Colonic mucosa (tissue), 4 donors: ENCODE measurements around the gene WARS2. TPM values are rescaled to one million over a fixed set of nuclear protein-coding genes. Genes with fewer than 3 reads are reported as not detected.

ENCODE experiments used
- DNase-seq: peaks from one replicate; pipeline ENCODE4 v3.0.0-alpha.2; 2020
- H3K27ac ChIP-seq: fragments of 200-600 bp; one replicate; pipeline ENCODE4 v1.8.0; 2021
- H3K27me3 ChIP-seq: fragments of 200-600 bp; one replicate; pipeline ENCODE4 v1.8.0; 2021
- H3K36me3 ChIP-seq: fragments of 200-600 bp; one replicate; pipeline ENCODE4 v1.8.0; 2021
- H3K4me1 ChIP-seq: fragments of 200-600 bp; one replicate; pipeline ENCODE4 v1.8.0; 2021; ENCODE audit warnings: mild to moderate bottlenecking
- H3K4me3 ChIP-seq: fragments of 200-600 bp; one replicate; pipeline ENCODE4 v1.8.0; 2021
- H3K9ac ChIP-seq, 2 donors: one replicate each; pipeline ENCODE4 v1.7.0; 2013; ENCODE audit warnings: control low read depth in 2 of 2, low read depth in 2 of 2, low read length in 2 of 2
- H3K9me3 ChIP-seq: fragments of 200-600 bp; one replicate; pipeline ENCODE4 v1.8.0; 2021
- intact Hi-C: fragments of 100-400 bp; cut with DNase I; formaldehyde crosslinking; loops from one replicate; pipeline ENCODE4 v1.14.1; 2022
- total RNA-seq, 2 donors: library from RNA; stranded (reverse); fragmentation: NEBNext Ultra II Directional in 1 of 2; extraction: Animal tissue kit (Norgen Biotek cat#: 25700) in 1 of 2; gene quantifications; one replicate each; pipeline ENCODE4 v1.2.1, GENCODE V29; 2021
- TF ChIP-seq, protein P1 (sequence below): fragments of 200-600 bp; IDR thresholded peaks from one replicate; pipeline ENCODE4 v1.8.0; 2022; ENCODE audit warnings: antibody characterized with exemption, mild to moderate bottlenecking
- donor health status: healthy.
- donor health status: DM: no; HTN: no; CAD: no.
- donor health status: DM: no; HTN: no; CAD: no.

WARS2 gene
- total RNA-seq, 2 donors from 2014 or later, result 18.1 to 18.2 TPM

- Histone ChIP-seq H3K9ac (no peak overlapping the region), H3K36me3 (no peaks in the 10 kb centered on the region), H3K4me1 (no peaks in the 10 kb centered on the region), H3K4me3 (no peak overlapping the region), H3K27ac (no peak overlapping the region), H3K9me3 (no peaks in the 10 kb centered on the region), H3K27me3 (no peaks in the 10 kb centered on the region)
- intact Hi-C loops, result no loop called here
- TF ChIP-seq, protein P1, sequence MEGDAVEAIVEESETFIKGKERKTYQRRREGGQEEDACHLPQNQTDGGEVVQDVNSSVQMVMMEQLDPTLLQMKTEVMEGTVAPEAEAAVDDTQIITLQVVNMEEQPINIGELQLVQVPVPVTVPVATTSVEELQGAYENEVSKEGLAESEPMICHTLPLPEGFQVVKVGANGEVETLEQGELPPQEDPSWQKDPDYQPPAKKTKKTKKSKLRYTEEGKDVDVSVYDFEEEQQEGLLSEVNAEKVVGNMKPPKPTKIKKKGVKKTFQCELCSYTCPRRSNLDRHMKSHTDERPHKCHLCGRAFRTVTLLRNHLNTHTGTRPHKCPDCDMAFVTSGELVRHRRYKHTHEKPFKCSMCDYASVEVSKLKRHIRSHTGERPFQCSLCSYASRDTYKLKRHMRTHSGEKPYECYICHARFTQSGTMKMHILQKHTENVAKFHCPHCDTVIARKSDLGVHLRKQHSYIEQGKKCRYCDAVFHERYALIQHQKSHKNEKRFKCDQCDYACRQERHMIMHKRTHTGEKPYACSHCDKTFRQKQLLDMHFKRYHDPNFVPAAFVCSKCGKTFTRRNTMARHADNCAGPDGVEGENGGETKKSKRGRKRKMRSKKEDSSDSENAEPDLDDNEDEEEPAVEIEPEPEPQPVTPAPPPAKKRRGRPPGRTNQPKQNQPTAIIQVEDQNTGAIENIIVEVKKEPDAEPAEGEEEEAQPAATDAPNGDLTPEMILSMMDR, result no peak
- DNase-seq, result no peak
Observed at GRCh38 chr1:119053917-119054316, 86.5 kb downstream of the WARS2 start.

- Histone ChIP-seq H3K27me3 (no peaks in the 10 kb centered on the region), H3K36me3 (no peaks in the 10 kb centered on the region), H3K4me3 (no peak overlapping the region), H3K9me3 (no peaks in the 10 kb centered on the region), H3K9ac (no peak overlapping the region), H3K4me1 (no peaks in the 10 kb centered on the region), H3K27ac (no peak overlapping the region)
- TF ChIP-seq, protein P1, result no peak
- DNase-seq, result no peak
- intact Hi-C loops, result no loop called here
Observed at GRCh38 chr1:119052267-119052666, 88.2 kb downstream of the WARS2 start.

DNA sequence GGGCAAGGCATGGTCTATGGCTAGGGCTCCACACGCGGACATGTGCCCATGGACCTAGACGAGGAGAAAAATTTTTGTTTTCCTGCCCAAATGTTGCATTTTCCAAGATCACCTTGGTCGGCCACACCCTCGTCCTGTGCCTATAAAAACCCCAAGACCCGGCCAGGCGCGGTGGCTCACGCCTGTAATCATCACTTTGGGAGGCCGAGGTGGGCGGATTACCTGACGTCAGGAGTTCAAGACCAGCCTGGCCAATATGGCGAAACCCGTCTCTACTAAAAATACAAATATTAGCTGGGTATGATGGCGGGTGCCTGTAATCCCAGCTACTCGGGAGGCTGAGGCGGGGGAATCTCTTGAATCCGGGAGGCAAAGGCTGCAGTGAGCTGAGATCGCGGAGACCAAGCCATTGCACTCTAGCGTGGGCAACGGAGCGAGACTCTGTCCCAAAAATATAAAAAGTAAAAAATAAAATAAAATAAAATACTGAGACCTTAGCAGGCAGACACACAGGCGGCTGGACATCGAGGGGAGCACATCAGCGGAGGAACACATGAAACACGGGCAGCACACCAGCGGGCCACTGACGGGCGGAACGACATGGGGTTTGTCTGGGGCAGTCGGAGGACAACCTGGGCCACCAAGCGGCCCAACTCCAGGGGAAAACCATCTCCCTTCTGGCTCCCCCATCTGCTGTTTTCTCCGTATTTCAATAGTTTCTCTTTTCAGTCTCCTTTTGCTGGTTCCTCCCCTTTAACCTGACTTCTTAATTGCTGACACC, 91.6 kb downstream of the WARS2 start:
- no peak for DNase-seq
- no peak overlapping the region for H3K27ac ChIP-seq

DNA sequence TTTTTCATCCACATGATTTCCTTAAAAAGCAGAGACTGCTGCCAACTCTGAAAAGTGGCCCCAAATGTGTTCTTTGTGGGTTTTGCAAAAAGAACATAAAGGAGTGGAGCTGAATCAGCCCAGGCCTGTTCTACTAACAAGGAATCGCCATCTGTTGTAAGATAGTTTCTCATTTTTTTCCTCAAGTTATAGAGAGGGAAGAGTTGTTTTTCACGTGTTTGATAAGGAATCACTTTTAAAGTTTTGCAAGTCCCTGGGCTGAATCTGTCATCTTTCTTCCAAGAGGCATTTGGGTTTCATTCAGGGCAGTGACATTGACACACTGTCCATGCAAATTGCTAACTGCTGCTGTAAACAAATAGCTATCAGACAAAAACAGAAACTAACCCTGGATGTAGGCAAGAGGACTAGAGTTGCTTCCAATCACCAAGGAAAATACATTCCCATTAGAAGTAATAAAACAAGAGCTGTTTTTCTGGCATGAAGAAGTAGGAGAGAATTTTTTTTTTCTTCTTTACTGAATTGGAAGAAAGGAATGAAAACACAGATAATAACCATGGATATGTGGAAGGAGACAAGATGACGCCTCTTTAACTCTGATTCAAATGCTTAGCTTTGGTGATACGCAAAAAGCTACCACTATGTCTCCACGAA, 93.5 kb downstream of the WARS2 start:
- H3K27me3 ChIP-seq, result no peaks in the 10 kb centered on the region
- H3K9ac ChIP-seq, result no peak overlapping the region
- no peak for DNase-seq
- no peaks in the 10 kb centered on the region for H3K9me3 ChIP-seq
- no peak overlapping the region for H3K4me3 ChIP-seq
- TF ChIP-seq, protein P1, result no peak
- no peaks in the 10 kb centered on the region for H3K4me1 ChIP-seq
- H3K36me3 ChIP-seq, result no peaks in the 10 kb centered on the region
- no peak overlapping the region for H3K27ac ChIP-seq
- intact Hi-C loops, result no loop called here

More for the DNA sequence above, 91.6 kb downstream of the WARS2 start:
- Histone ChIP-seq H3K36me3 (no peaks in the 10 kb centered on the region), H3K4me1 (no peaks in the 10 kb centered on the region), H3K9me3 (no peaks in the 10 kb centered on the region), H3K9ac (no peak overlapping the region), H3K27me3 (no peaks in the 10 kb centered on the region), H3K4me3 (no peak overlapping the region)
- TF ChIP-seq, protein P1, result no peak
- intact Hi-C loops, result no loop called here

DNA sequence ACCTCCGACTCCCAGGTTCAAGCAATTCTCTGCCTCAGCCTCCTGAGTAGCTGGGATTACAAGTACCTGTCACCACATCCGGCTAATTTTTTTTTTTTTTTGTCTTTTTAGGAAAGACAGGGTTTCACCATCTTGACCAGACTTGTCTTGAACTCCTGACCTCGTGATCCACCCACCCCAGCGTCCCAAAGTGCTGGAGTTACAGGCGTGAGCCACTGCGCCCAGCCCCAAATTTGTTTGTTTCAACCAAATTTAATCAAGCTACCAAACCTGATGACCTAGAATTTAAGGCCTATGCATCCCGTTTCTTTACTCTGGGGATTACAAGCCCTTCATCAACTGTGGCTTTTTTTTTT, 94.0 kb downstream of the WARS2 start:
- Histone ChIP-seq H3K9me3 (no peaks in the 10 kb centered on the region), H3K4me3 (no peak overlapping the region), H3K4me1 (no peaks in the 10 kb centered on the region), H3K9ac (no peak overlapping the region), H3K36me3 (no peaks in the 10 kb centered on the region), H3K27me3 (no peaks in the 10 kb centered on the region), H3K27ac (no peak overlapping the region)
- no peak for DNase-seq
- intact Hi-C loops, result no loop called here
- TF ChIP-seq, protein P1, result no peak
